NCI-H1694 treated with DMSO at 0.1 percent for 48 hours (cell line): ENCODE results near the gene KIAA1217.

Source experiments
- DNase-seq: peaks from one replicate; lab custom pipeline; 2025; lab: John Stamatoyannopoulos, UW

The KIAA1217 gene

GRCh38 chr10:24405635-24406034 is 196.7 kb downstream of the KIAA1217 start:
- no peak for DNase-seq

- no peak for DNase-seq
Measured at GRCh38 chr10:24406809-24407483, 198.0 kb downstream of the KIAA1217 start.

- no peak for DNase-seq
Measured at GRCh38 chr10:24407928-24408327, 199.0 kb downstream of the KIAA1217 start.

GRCh38 chr10:24408365-24408764 is 199.4 kb downstream of the KIAA1217 start:
- no peak for DNase-seq

- DNase-seq: no peak
Measured at GRCh38 chr10:24414597-24414996, 205.7 kb downstream of the KIAA1217 start.

- DNase-seq: no peak
Measured at GRCh38 chr10:24415455-24416125, 206.7 kb downstream of the KIAA1217 start.

- DNase-seq: no peak
Measured at GRCh38 chr10:24416248-24416647, 207.3 kb downstream of the KIAA1217 start.

GRCh38 chr10:24417053-24417452 is 208.1 kb downstream of the KIAA1217 start:
- no peak for DNase-seq

- no peak for DNase-seq
Measured at GRCh38 chr10:24418532-24418931, 209.6 kb downstream of the KIAA1217 start.

- no peak for DNase-seq
Measured at GRCh38 chr10:24419066-24419465, 210.1 kb downstream of the KIAA1217 start.

GRCh38 chr10:24425151-24425550 is 216.2 kb downstream of the KIAA1217 start:
- DNase-seq: no peak

GRCh38 chr10:24427678-24428409 is 218.9 kb downstream of the KIAA1217 start:
- DNase-seq: no peak

GRCh38 chr10:24428410-24428782 is 219.5 kb downstream of the KIAA1217 start:
- DNase-seq: no peak

- DNase-seq: no peak
Measured at GRCh38 chr10:24430591-24430990, 221.7 kb downstream of the KIAA1217 start.

- DNase-seq: no peak
Measured at GRCh38 chr10:24432478-24433416, 223.8 kb downstream of the KIAA1217 start.

- DNase-seq: no peak
Measured at GRCh38 chr10:24433705-24434104, 224.8 kb downstream of the KIAA1217 start.

- DNase-seq: no peak
Measured at GRCh38 chr10:24434961-24435360, 226.0 kb downstream of the KIAA1217 start.

GRCh38 chr10:24435374-24435773 is 226.4 kb downstream of the KIAA1217 start:
- DNase-seq: no peak

- DNase-seq: no peak
Measured at GRCh38 chr10:24437302-24437701, 228.4 kb downstream of the KIAA1217 start.

GRCh38 chr10:24438800-24439199 is 229.9 kb downstream of the KIAA1217 start:
- no peak for DNase-seq

GRCh38 chr10:24439935-24440334 is 231.0 kb downstream of the KIAA1217 start:
- DNase-seq: no peak
